GM12891 (cell line): ENCODE measurements around the gene RNASE1.

Source experiments
- DNase-seq: peaks from one replicate; pipeline ENCODE4 v3.0.0; 2011; ENCODE audit warnings: low spot score; ENCODE audit not compliant: insufficient read length
- FAIRE-seq: peaks from 2 replicates; lab custom pipeline; 2011; peaks lifted over from hg19 to GRCh38; lab: Jason Lieb, UNC
- PAX5 ChIP-seq: IDR thresholded peaks from 2 replicates; pipeline ENCODE4 v1.6.1; 2011; ENCODE audit warnings: low read length, moderate library complexity, mild to moderate bottlenecking; ENCODE audit not compliant: insufficient read depth, severe bottlenecking
- POLR2A ChIP-seq: IDR thresholded peaks from 2 replicates; pipeline ENCODE4 v1.6.1; 2011; ENCODE audit warnings: low read depth, low read length, control low read depth
- POLR2AphosphoS5 ChIP-seq: IDR thresholded peaks from 2 replicates; pipeline ENCODE4 v1.6.1; 2011; ENCODE audit warnings: low read depth, low read length, control low read depth
- POU2F2 ChIP-seq: IDR thresholded peaks from 2 replicates; pipeline ENCODE4 v1.6.1; 2011; ENCODE audit warnings: low read depth, mild to moderate bottlenecking, control low read depth, low read length, moderate library complexity
- SPI1 ChIP-seq: IDR thresholded peaks from 2 replicates; pipeline ENCODE4 v1.6.1; 2011; ENCODE audit warnings: low read depth, low read length, control low read depth
- TAF1 ChIP-seq: IDR thresholded peaks from 2 replicates; pipeline ENCODE4 v1.6.1; 2011; ENCODE audit warnings: low read depth, low read length, control low read depth

RNASE1 gene

DNA sequence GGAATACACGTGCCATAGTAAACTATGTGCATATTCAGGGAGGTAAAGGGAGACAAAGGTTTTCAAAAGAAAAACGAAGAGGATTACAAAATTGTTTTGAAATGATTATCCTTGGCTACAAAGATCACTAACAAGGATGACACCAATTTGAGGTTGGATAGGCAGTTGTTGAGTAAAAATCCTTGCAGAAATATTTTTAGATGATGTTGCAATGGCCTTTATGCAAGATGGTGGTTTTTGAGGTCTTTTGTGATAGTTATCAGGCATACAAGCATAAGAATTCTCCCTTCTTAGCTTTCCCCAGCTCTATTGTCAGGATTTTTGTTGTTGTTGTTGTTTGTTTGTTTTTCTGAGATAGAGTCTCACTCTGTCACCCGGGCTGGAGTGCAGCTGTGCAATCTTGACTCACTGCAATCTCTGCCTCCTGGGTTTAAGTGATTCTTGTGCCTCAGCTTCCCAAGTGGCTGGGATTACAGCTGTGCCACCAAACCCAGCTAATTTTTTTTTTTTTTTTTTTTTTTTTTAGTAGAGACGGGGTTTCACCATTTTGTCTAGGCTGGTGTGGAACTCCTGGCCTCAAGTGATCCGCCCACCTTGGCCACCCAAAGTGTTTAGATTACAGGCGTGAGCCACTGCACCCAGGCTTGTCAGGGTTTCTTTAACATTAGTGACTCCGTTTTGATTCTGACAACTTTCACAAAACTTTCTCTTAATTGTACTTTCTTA, 7.8 kb downstream of the RNASE1 start:
- no peak for FAIRE-seq
- TF ChIP-seq TAF1 = no peak
- TF ChIP-seq POLR2A = no peak
- no peak for DNase-seq

DNA sequence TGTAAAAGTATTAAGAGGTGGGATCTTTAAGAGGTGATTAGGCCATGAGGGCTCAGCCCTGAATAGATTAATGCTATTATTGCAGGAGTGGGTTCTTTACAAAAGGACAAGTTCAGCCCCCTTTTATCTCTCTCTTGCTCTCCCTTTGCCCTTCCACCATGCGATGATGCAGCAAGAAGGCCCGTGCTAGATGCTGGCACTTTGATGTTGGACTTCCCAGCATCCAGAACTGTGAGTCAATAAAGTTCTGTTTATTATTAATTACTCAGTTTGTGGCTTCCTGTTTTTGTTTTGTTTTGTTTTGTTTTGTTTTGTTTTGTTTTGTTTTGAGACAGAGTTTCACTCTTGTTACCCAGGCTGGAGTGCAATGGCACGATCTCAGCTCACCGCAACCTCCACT, 10.1 kb downstream of the RNASE1 start:
- FAIRE-seq (no peak), DNase-seq (no peak)
- TF ChIP-seq TAF1 (no peak), POLR2A (no peak), PAX5 (no peak), SPI1 (no peak), POU2F2 (no peak), POLR2AphosphoS5 (no peak)

DNA sequence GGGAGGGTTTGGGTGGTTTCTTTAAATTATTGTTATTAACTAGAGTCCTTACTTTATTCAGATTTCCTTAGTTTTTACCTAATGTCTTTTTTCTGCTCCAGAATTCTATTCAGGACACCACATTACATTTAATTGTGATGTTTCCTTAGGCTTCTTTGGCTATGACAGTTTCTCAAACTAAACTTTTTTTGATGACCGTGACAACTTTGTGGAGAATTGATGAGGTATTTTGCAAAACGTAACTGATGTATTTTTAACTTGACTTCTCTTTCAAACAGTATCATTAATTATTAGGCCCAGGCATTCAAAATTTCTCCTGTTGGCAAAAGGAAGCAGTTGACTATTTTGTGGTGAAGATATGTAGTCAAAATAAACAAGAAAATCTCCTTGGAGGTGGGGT, 11.0 kb downstream of the RNASE1 start:
- TF ChIP-seq POLR2AphosphoS5 (no peak), POLR2A (no peak)
- no peak for FAIRE-seq

DNA sequence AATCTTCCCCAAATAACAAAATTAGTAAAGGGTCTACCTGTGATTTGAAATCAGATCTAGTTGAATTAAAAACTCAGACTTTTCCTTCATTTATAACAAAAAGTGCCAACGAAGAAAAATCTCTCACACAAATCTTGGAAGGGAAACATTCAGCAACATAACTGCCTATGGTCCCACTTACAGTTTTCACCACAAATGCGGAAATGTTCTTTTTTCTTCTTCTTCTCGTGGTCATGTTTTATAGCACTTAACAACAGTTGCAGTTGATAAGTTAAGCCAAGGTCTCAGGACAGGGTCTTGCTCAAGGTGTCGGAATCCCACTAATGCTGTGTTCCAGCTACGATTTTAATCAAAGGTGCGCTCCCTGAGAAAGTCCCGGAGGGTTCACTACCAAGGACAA, 11.5 kb downstream of the RNASE1 start:
- TF ChIP-seq SPI1 (no peak; the same call in 1 of the 2 replicates), POLR2AphosphoS5 (no peak), TAF1 (no peak), PAX5 (no peak)
- no peak for DNase-seq
- no peak for FAIRE-seq

More for the DNA sequence above, 11.0 kb downstream of the RNASE1 start:
- DNase-seq = no peak

DNA sequence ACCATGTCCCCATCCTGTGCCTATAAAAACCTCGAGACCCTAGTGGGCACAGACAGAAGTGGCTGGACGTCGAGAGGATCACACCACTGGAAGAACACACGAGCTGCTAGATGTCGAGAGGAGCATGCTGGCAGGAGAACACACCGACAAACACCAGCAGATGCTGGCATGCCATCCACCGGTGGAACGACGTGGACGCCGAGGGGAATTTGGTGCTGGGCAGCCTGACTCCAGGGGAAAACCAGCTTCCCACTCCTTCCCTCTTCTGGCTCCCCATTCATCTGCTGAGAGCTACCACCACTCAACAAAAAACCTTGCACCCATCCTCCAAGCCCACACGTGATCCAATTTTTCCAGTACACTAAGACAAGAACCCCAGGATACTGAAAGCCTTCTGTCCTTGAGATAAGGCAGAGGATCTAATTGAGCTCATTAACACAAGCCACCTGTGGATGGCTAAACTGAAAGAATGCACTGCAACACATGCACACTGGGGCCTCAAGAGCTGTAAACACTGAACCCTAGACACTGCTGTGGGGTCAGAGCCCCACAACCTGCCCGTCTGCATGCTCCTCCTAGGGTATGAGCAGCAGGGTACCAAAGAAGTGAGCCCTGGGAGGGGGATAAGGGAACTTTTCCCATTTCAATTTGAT, 12.1 kb downstream of the RNASE1 start:
- TF ChIP-seq PAX5 (no peak), SPI1 (no peak), TAF1 (no peak), POLR2AphosphoS5 (no peak), POLR2A (no peak), POU2F2 (no peak)
- FAIRE-seq = no peak
- no peak for DNase-seq

DNA sequence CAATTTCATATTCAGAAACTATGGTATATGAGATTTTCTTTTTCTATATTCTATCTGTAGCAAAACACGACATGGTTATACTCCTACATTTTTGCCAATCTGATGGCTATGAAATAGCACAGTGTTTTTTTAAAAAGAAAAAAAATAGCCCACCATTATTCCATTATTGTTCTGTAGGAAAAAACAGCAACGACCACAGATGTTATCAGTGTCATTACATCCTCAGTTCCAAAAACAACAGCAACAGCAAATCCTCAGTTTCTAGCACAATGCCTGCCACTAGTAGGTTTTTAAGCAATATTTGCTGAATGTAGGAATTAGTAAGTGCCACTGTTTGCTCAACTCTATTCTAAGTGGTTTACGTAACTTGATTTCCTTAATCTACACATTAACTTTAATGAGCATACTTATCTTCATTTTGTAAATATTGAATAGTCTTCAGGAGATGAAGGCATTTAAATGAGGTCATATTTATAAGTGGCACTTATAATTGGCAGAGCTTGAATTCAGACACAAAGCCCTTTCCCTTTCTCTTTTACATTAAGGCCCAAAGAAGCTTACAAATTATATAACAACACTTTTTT, 13.3 kb downstream of the RNASE1 start:
- FAIRE-seq (no peak), DNase-seq (no peak)
- no peak for TF ChIP-seq POU2F2
- no peak for TF ChIP-seq POLR2AphosphoS5
- TF ChIP-seq TAF1 = no peak
- TF ChIP-seq POLR2A = no peak
- no peak for TF ChIP-seq SPI1

DNA sequence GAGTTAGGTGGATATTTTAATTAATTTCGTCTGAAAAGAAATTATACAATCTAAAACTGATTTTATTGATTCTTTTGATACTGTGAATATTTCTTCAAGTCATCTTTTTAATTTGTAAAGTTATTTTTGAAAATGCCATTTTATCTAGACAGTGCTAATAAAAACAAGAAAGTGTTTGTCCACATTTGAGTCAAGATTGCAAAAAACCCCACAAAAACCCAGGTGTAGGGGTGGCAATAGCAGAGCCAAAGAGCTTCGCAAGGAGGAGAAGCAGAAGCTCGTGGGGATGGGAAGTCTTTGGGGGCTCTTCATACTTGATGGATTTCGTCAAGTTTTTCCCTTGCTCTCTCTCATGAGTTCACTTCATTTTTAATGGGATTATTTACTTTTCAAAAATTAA, 15.6 kb downstream of the RNASE1 start:
- DNase-seq = no peak
- FAIRE-seq = no peak
- no peak for TF ChIP-seq POLR2A
- TF ChIP-seq POU2F2 = no peak
- TF ChIP-seq PAX5 = no peak
- TF ChIP-seq TAF1 = no peak
- TF ChIP-seq SPI1 = no peak
- TF ChIP-seq POLR2AphosphoS5 = no peak

DNA sequence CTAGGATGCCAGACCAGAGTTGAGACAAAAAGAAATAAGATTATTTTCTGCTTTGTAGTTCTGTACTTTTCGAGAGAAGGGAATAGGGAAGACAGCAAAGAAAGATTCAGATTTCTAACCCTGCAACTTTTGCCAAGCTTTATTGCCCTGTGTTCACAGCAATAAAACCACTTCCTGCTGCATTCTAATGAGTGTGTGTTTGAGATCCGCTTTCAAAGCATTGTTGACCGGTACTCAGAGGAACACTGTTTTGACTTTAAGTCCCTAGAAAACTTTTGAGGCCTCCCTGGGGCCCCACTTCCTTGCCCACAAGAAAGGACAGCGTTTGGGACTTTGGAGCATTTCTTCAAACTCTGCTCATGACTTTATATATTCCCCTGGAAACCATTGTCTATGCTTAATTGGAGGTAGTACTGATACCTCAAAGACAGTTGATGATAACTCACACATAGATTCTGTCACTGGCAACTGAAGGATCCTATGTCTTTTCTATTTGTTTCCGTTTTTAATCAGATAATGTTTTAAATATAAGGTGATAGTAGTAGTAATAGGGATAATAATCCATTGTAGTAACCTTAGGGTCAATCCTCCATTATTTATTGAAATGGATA, 20.3 kb downstream of the RNASE1 start:
- TF ChIP-seq TAF1 (no peak), SPI1 (peak; percentile 51)
- no peak for DNase-seq
- FAIRE-seq = no peak

DNA sequence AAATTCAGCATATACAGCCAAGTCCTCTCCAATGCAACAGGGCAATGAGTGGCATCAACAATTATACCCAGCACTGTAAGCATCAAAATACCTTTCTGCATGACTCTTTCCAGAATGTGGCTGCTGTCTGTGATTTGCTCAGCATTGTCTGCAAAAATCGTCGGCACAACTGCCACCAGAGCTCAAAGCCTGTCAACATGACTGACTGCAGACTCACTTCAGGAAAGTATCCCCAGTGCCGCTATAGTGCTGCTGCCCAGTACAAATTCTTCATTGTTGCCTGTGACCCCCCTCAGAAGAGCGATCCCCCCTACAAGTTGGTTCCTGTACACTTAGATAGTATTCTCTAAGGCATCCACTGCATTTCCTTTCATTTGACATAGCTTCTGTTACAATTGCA, 20.8 kb downstream of the RNASE1 start:
- no peak for TF ChIP-seq SPI1
- TF ChIP-seq PAX5 = no peak
- TF ChIP-seq POU2F2 = no peak
- no peak for TF ChIP-seq TAF1
- FAIRE-seq (peak; percentile 88), DNase-seq (no peak)

DNA sequence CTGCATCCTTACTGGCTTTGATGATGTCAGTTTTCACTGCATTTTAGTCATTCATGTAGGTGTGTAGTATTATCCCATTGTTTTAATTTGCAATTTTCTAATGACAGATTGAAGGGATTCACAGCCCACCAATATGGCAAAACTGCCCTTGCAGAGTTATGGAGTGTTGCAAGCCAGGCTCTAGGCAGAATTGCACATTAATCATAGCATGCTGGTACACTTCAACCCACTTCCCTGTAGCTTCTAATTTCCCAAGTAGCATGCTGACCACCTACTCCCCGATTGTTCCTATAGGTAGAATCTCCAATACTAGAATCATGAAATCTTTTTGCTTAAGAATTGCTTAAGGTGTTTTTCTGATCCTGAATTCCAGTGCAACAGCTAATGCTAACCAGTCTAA, 26.7 kb downstream of the RNASE1 start:
- TF ChIP-seq POLR2AphosphoS5 (no peak), POLR2A (no peak), PAX5 (no peak), POU2F2 (no peak), SPI1 (no peak), TAF1 (no peak)
- FAIRE-seq (no peak), DNase-seq (no peak)
